Urinary bladder (tissue), 4 donors: ENCODE results near the gene SOX9. TPM values are rescaled to one million over a fixed set of nuclear protein-coding genes. Genes with fewer than 3 reads are reported as not detected.

Experiments used
- DNase-seq: peaks from one replicate; pipeline ENCODE4 v3.0.0-alpha.2; 2015; ENCODE audit errors: extremely low spot score
- H3K27ac ChIP-seq: one replicate; pipeline ENCODE4 v1.5.1; 2013; ENCODE audit warnings: low read depth, mild to moderate bottlenecking, moderate library complexity
- H3K36me3 ChIP-seq: one replicate; pipeline ENCODE4 v1.6.1; 2013; ENCODE audit warnings: mild to moderate bottlenecking, moderate library complexity; ENCODE audit not compliant: insufficient read depth
- H3K4me1 ChIP-seq: one replicate; pipeline ENCODE4 v1.6.1; 2013; ENCODE audit warnings: mild to moderate bottlenecking, moderate library complexity; ENCODE audit not compliant: insufficient read depth
- H3K4me3 ChIP-seq: one replicate; pipeline ENCODE4 v1.5.1; 2013; ENCODE audit warnings: low read depth, low read length
- WGBS: extraction: QIAGEN DNeasy Blood & Tissue Kit; methylation state at CpG from one replicate; pipeline ENCODE4 v1.1.7; 2013; 5-methylcytosine and 5-hydroxymethylcytosine counted together
- polyA plus RNA-seq: library from polyadenylated mRNA; stranded (reverse); fragments of 200-250 nt; gene quantifications from one replicate; pipeline ENCODE4 v1.2.3, GENCODE V29; 2013
- total RNA-seq: library from RNA; depleted of rRNA; stranded (reverse); fragments of >200 nt; gene quantifications from one replicate; pipeline ENCODE4 v1.2.3, GENCODE V29; 2014
- donor health status: healthy with polysubstance abuse.
- donor health status: healthy.

SOX9 gene
- total and polyA plus RNA-seq, 2 donors, result 1.8 to 3.2 TPM

DNA sequence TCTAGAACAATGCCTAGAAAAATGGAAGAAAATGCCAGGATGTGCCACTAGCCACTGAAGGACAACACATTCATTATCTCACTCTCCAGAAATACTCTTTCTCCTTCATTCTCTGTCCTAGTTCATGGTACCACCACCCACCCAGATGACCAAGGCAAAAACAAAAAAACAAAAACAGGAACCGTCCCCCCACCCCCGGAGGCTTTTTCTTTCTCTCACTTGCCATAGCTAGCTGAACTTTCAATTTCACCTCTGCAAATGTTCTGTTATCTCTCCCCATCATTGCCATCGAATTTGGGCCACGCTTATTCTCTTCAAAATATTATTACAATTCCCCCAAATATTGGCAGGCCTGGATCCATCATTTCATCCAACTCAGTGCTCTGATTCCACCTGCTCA is 49.0 kb downstream of the SOX9 start:
- Histone ChIP-seq H3K36me3 (no peaks in the 10 kb centered on the region), H3K4me1 (no peaks in the 10 kb centered on the region), H3K4me3 (no peak overlapping the region)

DNA sequence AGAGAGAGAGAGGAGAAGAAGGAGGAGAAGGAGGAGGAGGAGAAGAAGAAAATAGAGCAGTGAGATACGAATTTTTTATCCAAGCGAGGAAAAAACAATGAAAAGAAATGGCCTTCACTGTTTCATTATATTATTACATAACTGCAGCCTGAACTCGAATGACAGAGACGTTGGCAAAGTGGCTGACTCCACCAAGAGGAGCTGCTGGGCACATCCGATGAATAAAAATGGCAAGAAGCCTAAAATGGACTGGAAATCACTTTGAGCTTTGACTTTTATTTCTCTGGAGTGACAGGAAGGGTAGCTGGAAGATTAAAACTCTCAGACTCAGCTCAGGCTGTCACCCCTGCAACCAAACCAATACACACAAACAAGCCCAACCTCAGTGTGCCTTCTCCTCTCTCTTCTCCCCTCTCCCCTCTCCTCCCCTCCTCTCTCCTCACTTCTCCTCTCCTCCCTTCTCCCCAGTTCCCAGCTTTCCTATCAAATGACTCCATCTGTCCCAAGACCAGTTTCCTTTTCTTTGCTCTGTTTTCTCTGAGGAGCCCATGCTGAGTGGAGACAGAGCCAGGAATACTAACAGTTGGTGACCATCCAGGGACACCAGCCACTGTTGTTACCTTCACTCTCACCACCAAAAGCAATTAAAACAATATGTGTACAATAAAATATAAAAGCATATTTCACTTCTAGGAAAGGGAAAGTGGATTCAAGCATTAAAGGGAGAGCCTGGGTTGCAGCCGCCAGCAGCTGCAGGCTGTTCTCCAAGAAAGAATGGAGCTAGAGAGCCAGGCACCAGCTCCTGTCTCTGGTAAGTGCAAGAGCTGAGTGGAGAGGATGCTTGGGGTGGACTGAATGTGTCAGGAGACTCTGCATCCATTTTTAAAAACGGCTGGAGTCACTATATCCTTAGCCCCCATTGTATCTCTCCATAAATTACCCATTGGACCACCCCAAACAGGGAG is 51.2 kb downstream of the SOX9 start:
- no peak for DNase-seq
- Histone ChIP-seq H3K27ac (no peak overlapping the region), H3K4me3 (no peak overlapping the region), H3K36me3 (no peaks in the 10 kb centered on the region), H3K4me1 (no peaks in the 10 kb centered on the region)
- 42% methylated on average over 7 of the region's 7 CpGs for WGBS

More for the DNA sequence above, 49.0 kb downstream of the SOX9 start:
- WGBS, result 84% methylated on average over 4 of the region's 4 CpGs
- no peak for DNase-seq
- no peak overlapping the region for H3K27ac ChIP-seq

DNA sequence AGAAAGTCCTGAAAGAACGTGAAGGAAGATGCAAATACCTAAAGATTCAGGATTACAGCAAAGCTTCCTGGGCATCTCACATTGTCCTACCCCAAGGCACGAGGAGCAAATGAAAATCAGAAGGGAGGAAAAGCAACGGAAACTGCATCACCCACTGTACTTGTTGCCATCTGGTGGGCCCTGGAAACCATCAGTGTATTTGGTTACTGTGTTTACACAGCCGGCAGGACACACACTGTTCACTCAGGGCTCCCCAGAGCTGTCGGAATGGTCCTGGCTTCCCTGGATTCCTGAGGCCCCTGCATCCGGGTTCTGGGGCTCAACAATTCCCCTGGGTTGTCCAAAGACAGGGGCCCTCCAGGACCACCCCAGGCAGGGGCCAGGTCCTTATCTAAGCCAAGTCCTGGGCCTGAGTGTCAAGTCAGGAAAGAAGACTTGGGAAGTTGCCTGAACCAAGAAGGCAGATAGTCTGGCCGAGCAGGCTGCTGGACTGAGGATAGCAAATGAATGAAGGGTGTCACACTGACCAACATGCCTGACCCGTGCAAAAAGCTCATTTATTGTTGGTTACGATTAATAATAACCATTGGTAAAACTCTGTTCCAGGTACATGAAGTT is 52.8 kb downstream of the SOX9 start:
- Histone ChIP-seq H3K27ac (no peak overlapping the region), H3K4me3 (no peak overlapping the region), H3K4me1 (no peaks in the 10 kb centered on the region), H3K36me3 (no peaks in the 10 kb centered on the region)
- DNase-seq, result no peak
- 62% methylated on average over 9 of the region's 9 CpGs for WGBS

DNA sequence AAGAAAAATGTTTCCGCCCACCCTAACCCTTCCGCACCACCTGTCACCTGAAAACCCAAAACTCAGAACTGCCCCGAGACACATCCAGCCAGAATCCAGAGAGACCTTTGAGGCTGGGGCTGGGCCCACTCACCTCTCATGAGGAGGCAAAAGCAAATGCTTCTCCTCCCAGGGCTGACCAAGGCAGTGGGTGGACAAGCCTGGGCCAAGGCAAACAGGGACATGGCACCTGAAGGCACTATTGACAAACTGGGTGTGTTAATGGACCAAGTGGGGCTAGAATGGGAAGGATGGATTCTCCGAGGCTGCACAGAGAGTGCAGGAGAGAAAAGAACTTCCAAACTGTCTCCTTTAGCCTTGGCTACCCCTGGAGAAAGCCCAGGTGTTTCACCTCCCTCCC is 54.4 kb downstream of the SOX9 start:
- Histone ChIP-seq H3K4me3 (no peak overlapping the region), H3K4me1 (no peaks in the 10 kb centered on the region), H3K36me3 (no peaks in the 10 kb centered on the region), H3K27ac (no peak overlapping the region)
- no peak for DNase-seq
- 89% methylated on average over 4 of the region's 4 CpGs for WGBS
